ENCODE measurements around the gene IL17B.
"Not testable (repeated sequence)": the region's sequence is repeated elsewhere in the genome, so short reads cannot be mapped to it uniquely, and the experiment has no call there.

IL17B gene

DNA sequence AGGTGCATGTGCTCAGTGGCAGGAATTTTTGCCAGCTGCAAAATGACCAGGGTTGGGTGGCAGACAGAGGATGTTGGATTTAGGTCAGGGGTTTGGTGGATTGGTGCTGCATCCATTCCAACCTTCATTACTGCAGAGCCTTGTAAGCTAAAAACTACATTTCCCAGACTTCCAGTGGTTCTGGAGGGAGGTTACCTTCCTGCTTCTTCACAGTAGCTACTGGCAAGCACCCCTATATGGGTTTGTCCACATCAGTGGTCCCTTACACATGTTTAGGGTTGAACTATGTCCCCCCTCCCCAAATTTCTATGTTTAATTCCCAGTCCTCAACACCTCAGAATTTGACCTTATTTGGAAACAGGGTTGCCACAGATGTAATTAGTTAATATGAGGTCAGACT is 20.7 kb upstream of the IL17B start:
- no peak for DNase-seq

GRCh38 chr5:149398747-149399266 is 19.7 kb upstream of the IL17B start:
- DNase-seq: not testable (repeated sequence)

GRCh38 chr5:149397530-149397929 is 18.4 kb upstream of the IL17B start:
- no peak for DNase-seq

- not testable (repeated sequence) for DNase-seq
These were observed 15.9 kb upstream of the IL17B start for GRCh38 chr5:149394996-149395395.

DNA sequence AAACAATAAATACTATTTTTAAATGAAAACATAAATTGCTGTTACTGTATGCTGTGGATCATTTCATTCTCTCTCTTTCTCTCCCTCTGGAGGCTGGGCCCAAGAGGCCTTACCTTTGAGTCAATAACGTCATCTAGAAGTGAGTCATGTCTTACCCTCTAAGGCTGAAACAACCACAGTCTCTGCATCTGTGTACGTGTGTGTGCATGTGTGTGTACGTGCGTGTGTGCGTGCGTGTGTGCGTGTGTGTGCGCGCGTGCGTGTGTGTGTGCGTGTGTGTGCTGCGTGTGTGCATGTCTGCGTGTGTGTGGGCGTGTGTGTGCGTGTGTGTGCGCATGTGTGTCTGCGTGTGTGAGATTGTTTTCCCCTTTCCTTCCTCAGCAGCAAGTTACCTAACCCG is 13.6 kb upstream of the IL17B start:
- DNase-seq: no peak

DNA sequence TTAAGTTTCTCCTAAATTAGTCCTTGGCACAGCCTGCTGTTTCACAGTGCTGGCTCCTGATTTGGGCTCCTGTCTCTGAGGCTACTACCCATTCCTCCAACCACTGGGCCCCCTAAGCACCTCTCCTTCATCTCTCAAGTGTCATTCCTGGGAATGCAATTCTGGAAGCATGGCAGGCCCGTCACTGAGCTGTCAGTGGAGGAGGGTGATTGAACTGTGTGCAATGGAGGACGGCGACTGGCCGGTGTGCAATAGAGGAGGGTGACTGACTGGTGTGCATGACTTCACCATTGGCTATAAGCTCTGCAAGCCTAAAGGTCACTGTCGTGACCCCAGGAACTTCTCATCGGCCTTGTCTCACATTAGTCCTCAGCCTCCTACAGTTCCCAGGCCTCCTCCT is 12.4 kb upstream of the IL17B start:
- DNase-seq: no peak

- DNase-seq: not testable (repeated sequence)
These were observed 12.0 kb upstream of the IL17B start for GRCh38 chr5:149391076-149391475.

- no peak for DNase-seq
These were observed 10.7 kb upstream of the IL17B start for GRCh38 chr5:149389552-149390495.

DNA sequence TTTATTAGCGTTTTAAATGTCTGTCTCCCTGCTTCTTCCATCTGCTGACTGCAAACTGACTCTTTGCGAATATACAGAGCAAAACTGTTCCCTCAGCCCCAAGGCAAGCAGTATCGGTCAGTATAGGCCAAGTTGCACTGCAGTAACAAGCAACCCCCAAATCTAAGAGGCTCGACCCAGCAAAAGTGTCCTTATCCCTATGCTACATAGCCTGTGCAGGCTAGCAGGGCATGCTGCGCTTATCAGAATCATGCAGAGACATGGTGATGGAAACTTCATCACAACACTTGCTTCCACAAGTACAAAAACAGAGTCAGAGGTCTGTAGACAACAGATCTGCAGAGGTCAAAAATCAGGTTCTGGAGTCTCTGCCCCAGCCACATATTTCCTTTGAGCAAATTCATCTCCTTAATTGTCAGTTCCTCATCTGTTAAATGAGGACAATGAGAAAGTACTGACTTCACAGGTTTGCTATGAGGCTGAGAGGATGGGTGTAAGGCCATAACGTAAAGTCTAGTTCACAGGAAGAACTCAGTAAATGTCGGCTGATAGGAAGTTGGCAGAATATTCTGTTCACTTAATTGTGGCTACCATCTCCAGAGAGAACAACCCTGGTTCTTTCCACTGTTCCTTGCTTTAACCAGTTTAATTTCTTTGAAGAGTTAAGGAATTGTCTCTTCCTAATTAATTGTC is 9.6 kb upstream of the IL17B start:
- DNase-seq: no peak

DNA sequence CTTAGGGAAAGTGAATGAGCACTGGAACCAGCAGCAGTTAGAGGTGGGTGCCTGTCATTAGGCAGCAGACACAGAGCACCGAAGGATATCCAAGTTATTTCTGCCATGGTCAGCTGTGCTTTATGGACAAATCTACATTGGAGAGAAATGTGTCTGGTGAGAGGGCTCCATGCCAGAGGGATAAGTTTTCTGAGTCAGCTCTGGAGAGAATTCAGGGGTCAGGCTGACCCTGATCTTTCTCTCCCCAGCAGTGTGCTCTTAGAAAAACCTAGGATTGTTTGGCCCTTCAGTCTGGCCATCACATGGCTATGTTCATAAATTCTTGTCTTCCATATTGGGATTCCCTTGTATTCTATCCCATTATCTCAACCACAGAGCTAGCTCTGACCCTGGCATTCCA is 8.9 kb upstream of the IL17B start:
- DNase-seq: no peak

DNA sequence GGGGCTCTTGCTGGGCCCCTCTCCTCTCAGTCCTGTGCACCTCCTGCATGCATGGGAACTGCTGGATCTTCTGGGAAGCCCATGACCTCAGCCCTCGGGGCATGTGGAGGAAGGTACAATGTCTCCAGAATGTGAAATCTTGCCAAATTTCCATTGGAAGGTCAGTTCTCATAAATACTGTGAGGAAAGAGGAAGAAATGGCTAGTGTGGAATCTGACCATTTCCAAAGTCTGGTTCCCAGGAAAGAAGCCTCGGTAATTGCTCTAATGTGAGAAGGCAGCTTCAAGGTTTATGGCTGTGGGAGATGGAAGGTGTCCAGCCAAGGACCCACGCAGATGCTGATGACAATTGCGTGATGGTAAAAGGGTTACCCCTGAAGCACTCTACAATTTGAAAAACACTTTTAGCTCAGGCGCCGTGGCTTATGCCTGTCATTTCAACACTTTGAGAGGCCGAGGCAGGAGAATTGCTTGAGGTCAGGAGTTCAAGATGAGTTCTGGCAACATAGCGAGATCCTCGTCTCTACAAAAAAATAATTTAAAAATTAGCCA is 8.1 kb upstream of the IL17B start:
- DNase-seq: no peak

DNA sequence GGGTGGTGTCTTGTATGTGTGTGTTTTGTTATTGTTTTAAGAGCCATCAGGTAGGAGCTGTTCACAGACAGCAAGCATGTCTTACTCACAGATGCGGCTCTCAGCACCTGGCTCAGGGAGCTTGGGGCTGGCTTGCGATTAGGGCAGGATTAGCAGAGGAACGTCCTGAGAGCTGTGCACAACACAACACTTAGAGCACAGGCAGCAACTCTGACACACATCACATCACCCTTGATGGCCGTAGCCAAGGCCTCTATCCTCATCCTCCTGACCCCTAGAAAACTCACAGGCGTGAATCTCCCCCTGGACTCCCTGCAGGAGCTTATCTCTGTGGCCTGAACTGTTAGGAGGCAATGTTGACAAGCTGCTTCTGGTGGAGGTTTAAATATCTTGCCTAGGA is 7.1 kb upstream of the IL17B start:
- DNase-seq: no peak

GRCh38 chr5:149383399-149383798 is 4.3 kb upstream of the IL17B start:
- no peak for DNase-seq

DNA sequence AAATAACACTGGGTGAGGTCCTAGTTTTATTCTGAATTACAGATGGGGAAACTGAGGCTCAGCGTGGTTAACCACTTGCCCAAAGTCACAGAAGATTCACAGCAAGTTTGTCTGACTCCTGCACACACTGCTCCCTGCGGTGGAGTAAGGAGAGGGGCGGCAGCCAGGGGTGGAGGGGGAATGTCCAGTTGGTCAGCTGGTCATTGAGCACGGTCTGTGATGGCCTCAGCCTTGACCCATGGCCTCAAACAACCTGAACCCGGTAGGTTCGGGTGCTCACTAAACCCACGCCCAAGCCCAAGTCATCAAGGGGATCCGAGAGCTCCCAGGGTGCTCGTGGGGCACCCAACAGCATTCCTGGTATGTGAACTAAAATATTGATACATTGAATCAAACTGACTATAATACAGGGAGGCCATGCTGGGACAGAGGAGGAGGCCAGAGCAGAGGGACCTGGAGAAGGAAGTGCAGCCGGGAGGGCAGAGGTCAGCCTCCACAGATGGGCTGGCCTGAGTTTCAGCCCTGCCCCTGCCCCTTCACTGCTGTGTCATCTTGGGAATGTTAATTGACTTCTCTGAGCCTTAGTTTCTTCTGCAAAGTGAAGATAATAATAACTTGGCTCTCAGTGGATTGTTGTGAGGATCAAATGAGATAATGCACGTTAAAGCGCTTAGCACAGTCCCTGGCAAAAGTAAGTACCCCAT is 3.6 kb upstream of the IL17B start:
- DNase-seq: no peak

GRCh38 chr5:149381986-149382338 is 2.9 kb upstream of the IL17B start:
- DNase-seq: no peak

GRCh38 chr5:149381261-149381985 is 2.3 kb upstream of the IL17B start:
- DNase-seq: no peak

- no peak for DNase-seq
These were observed 1.5 kb upstream of the IL17B start for GRCh38 chr5:149380466-149381121.

DNA sequence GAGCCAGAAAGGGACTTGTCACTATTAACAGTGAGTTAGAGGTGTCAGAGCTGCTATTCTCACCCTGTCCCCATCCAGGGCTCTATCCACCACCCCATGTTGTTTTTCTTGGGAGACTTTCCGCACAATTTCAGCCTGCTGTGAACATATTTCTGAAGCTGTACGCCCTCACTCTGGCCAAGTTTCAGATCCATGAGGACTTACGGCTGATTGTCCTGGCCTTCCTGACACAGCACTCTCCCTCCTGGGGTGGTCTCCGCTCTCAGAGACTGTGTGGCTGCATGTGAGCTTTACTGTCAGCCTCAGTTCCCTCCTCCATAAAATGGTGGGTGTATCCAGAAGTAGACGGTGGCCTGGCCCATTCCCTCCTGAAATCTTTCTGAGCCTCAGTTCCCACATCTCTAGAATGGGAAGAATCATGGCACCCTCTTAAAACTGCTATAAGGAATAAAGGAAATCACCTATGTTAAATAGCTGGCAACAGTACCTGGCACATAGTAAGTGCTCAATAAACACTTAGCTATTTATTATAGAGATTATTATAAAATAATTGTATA is 804 bp upstream of the IL17B start:
- no peak for DNase-seq

DNA sequence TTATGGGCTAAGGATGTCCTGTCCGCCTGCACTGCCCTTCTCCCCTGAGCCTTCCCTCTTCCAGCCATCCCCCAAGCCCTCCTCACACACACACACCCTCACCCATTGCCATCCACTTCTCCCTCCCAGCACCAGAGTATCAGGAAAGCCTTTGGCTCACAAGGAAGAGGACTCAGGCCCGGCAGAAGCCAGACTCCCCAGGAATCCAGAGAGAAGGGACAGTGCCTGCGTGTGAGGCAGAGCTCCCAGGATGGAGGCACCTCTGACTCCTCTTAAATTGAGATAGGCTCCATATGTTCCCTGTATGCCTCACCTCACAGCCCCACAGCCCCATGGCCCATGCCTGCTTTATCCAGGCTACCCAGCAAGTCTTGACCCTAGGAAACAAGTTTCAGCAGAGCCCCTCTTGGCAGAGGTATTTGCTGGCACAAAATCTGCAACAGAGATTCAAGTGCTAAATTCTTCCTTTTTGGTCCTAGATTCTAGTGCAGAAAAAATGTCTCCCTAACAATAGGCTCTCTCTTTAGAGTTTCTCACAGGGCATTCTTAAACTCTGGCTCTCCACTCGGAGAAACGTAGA is 761 bp downstream of the IL17B start:
- DNase-seq: no peak

DNA sequence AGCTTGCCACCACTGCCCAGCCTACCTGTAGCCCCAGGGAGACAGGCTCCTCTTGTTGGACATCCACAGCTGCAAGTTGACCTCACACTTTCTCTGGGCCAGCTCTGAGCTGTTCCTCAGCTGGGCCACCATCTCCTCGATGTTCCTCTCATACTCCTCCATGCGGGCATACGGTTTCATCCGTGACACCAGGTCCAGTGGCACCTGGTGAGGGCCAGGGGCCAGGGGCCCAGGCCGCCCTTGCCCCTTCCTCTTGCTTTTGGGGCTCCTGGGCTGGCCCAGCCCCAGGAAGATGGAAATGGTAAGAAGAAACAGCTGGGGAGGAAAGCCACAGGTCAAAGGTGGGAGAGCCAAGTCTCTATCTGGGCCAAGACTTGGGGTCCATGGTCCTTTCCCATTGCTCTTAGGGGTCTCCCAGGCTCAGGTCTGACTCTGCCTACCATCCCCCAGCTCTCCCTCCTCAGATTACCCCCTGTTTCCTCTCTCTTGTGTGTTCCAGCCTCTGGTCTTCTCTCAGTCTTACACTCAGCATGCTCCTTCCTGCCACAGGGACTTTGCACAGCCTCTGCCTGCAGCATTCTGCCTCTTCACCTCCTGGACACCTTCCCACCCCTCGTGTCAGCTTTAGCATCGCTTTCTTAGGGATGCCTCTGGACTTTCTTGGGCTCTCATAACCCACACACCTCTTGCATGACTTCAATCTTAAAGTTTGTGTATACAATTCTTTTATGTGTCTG is 2.2 kb downstream of the IL17B start:
- no peak for DNase-seq

All from NCI-H2107 (cell line).